Endothelial cell of umbilical vein (primary cell): ENCODE measurements around the gene KCNB1. TPM values are rescaled to one million over a fixed set of nuclear protein-coding genes. Genes with fewer than 3 reads are reported as not detected.

Source experiments
- BruUV-seq: library from RNA; stranded (reverse); fragments of 400-500 nt; replicated peaks from 2 replicates; lab custom pipeline; 2021; lab: Mats Ljungman, UMichigan
- CTCF ChIA-PET: fragments of 300-600, 350-600 bp; sonication (Branson Sonifier 250); formaldehyde crosslinking; loops from one replicate; lab custom pipeline; 2021; ENCODE audit warnings: antibody characterized with exemption, inconsistent platforms; lab: Charles Lee
- POLR2A ChIA-PET: fragments of 300-600, 350-600 bp; sonication (Branson Sonifier 250); formaldehyde crosslinking; loops from one replicate; lab custom pipeline; 2021; ENCODE audit warnings: antibody characterized with exemption, inconsistent platforms; lab: Charles Lee
- DNase-seq: peaks from one replicate; pipeline ENCODE4 v3.0.0-alpha.2; 2011; ENCODE audit warnings: low read depth, low spot score
- FAIRE-seq: peaks from 2 replicates; lab custom pipeline; 2011; peaks lifted over from hg19 to GRCh38; lab: Jason Lieb, UNC
- H2AFZ ChIP-seq: 2 replicates; pipeline ENCODE4 v1.6.0; 2012; ENCODE audit warnings: low read depth, low read length, control low read depth, inconsistent platforms
- H3K27ac ChIP-seq: 2 replicates; pipeline ENCODE4 v1.5.1; 2011; ENCODE audit warnings: low read depth, mild to moderate bottlenecking, control low read depth, low read length, moderate library complexity; ENCODE audit not compliant: insufficient read depth
- H3K27me3 ChIP-seq, 2 experiments: 2 replicates each; pipeline versions ENCODE4 v1.6.0 to v1.6.1; 2011; ENCODE audit warnings: low read length in 2 of 2, mixed read lengths in 1 of 2; ENCODE audit not compliant: control insufficient read depth in 2 of 2, insufficient read depth in 2 of 2
- H3K36me3 ChIP-seq, 2 experiments: 2 replicates in 1 of 2; 3 replicates in 1 of 2; pipeline ENCODE4 v1.5.1; 2011; ENCODE audit warnings: low read length in 2 of 2, mild to moderate bottlenecking in 1 of 2, moderate library complexity in 1 of 2; ENCODE audit not compliant: control insufficient read depth in 2 of 2, insufficient read depth in 2 of 2; ENCODE audit errors: extremely low read depth in 1 of 2
- H3K4me1 ChIP-seq: 3 replicates; pipeline ENCODE4 v1.5.1; 2011; ENCODE audit warnings: mild to moderate bottlenecking, low read length; ENCODE audit not compliant: control insufficient read depth, insufficient read depth; ENCODE audit errors: extremely low read depth
- H3K4me2 ChIP-seq: 2 replicates; pipeline ENCODE4 v1.6.1; 2011; ENCODE audit warnings: low read length, control low read depth, mixed read lengths; ENCODE audit not compliant: insufficient read depth
- H3K4me3 ChIP-seq, 3 experiments: fragments of 200-600 bp in 1 of 3; sonication (generic), shearing (Covaris generic) in 1 of 3; replicated peaks in 1 of 3; 2 replicates each; pipeline ENCODE4 v1.5.1; 2011 to 2016; ENCODE audit warnings: control low read depth in 3 of 3, low read length in 3 of 3, mild to moderate bottlenecking in 2 of 3, inconsistent platforms in 1 of 3, low read depth in 1 of 3, moderate library complexity in 1 of 3; ENCODE audit not compliant: insufficient read depth in 1 of 3
- H3K79me2 ChIP-seq: 2 replicates; pipeline ENCODE4 v1.6.0; 2012; ENCODE audit warnings: low read length, inconsistent platforms; ENCODE audit not compliant: control insufficient read depth, insufficient read depth
- H3K9ac ChIP-seq: replicated peaks from 2 replicates; pipeline ENCODE3; 2011; ENCODE audit warnings: low read length, control low read depth; ENCODE audit not compliant: insufficient read depth; ENCODE audit errors: extremely low read depth
- H3K9me1 ChIP-seq: replicated peaks from 3 replicates; pipeline ENCODE4 v1.6.0; 2011; ENCODE audit warnings: mild to moderate bottlenecking, low read length; ENCODE audit not compliant: control insufficient read depth, insufficient read depth; ENCODE audit errors: extremely low read depth
- H3K9me3 ChIP-seq: replicated peaks from 2 replicates; pipeline ENCODE4 v1.5.1; 2012; ENCODE audit warnings: low read length, inconsistent platforms; ENCODE audit not compliant: control insufficient read depth, insufficient read depth
- H4K20me1 ChIP-seq: replicated peaks from 2 replicates; pipeline ENCODE3; 2011; ENCODE audit warnings: mild to moderate bottlenecking, low read length; ENCODE audit not compliant: control insufficient read depth, insufficient read depth; ENCODE audit errors: extremely low read depth
- EZH2 ChIP-seq: IDR thresholded peaks from 2 replicates; pipeline ENCODE4 v1.6.1; 2012; ENCODE audit warnings: borderline replicate concordance, low read depth, mild to moderate bottlenecking, moderate library complexity, low read length, inconsistent platforms; ENCODE audit not compliant: severe bottlenecking
- FOS ChIP-seq: IDR thresholded peaks from 2 replicates; pipeline ENCODE4 v1.6.1; 2011; ENCODE audit warnings: mild to moderate bottlenecking, low read length, moderate library complexity, borderline replicate concordance; ENCODE audit not compliant: insufficient read depth
- GATA2 ChIP-seq: IDR thresholded peaks from 2 replicates; pipeline ENCODE4 v1.7.0; 2011; ENCODE audit warnings: low read depth, mild to moderate bottlenecking, moderate library complexity, mixed read lengths, low read length; ENCODE audit not compliant: insufficient read length, insufficient read depth
- JUN ChIP-seq: IDR thresholded peaks from 2 replicates; pipeline ENCODE4 v1.6.1; 2011; ENCODE audit warnings: borderline replicate concordance, low read depth; ENCODE audit not compliant: insufficient read length, insufficient read depth
- MYC ChIP-seq: IDR thresholded peaks from one replicate; pipeline ENCODE4 v1.6.1; 2011; ENCODE audit warnings: mild to moderate bottlenecking, low read depth, low read length
- POLR2A ChIP-seq: IDR thresholded peaks from 2 replicates; pipeline ENCODE4 v1.6.1; 2012; ENCODE audit warnings: low read depth, mild to moderate bottlenecking, control low read depth, low read length
- dilution Hi-C: fragments of 300-500 bp; cut with MboI; formaldehyde crosslinking; loops from one replicate; pipeline ENCODE4 v1.15.0; 2019; ENCODE audit warnings: low sequenced_read_pairs; ENCODE audit not compliant: extremely low pct_ligation_motif_present
- intact Hi-C: fragments of 100-400 bp; cut with micrococcal nuclease; formaldehyde crosslinking; loops from one replicate; pipeline ENCODE4 v1.10.0; 2022
- polyA plus RNA-seq, 4 experiments: library from polyadenylated mRNA; depleted of rRNA in 3 of 4; stranded (reverse) in 3 of 4; unstranded in 1 of 4; fragments of >200 nt; gene quantifications; 2 replicates each; pipeline versions ENCODE4 v1.2.1 to v1.2.3, GENCODE V29; 2011 to 2012; ENCODE audit warnings: missing spikeins in 1 of 4
- total RNA-seq: library from RNA; stranded (reverse); gene quantifications from 2 replicates; pipeline ENCODE4 v1.2.3, GENCODE V29; 2021
- TF ChIP-seq, protein P1 (sequence below), 2 donors: IDR thresholded peaks; 1 replicate in 1 of 2; 2 replicates in 1 of 2; pipeline ENCODE4 v1.5.1; 2011; ENCODE audit warnings: low read length in 2 of 2, mild to moderate bottlenecking in 2 of 2, moderate library complexity in 2 of 2, control low read depth in 1 of 2, inconsistent platforms in 1 of 2, low read depth in 1 of 2; ENCODE audit not compliant: insufficient read depth in 1 of 2; ENCODE audit errors: extremely low read depth in 1 of 2
- TF ChIP-seq, protein P2 (sequence below): IDR thresholded peaks from 2 replicates; pipeline ENCODE4 v1.6.1; 2011; ENCODE audit not compliant: insufficient read depth, insufficient read length

KCNB1 gene
- total and polyA plus RNA-seq, 2 donors (not counting 3 experiments of a cell fraction or from before 2014, with no cell fraction given), result not detected

DNA sequence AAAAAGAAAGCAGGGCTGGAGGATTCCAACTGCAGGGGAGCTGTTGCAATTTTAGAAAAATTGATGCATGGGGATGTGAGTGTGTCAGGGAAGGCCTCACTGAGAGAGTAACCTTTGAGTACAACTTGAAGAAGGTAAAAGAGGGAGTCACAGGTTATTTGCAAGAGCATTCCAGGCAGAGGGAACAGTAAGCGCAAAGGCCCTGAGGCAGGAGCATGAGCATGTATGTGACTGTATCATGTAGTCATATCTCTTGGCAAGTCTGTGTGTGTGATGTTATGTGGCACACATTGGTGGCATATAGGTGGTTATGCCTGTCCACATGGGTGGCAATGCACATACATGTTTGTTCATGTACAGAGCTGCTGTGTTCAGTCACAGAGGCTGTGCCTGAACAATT is 133.4 kb downstream of the KCNB1 start:
- Histone ChIP-seq H3K4me1 (peaks cover 3% of the 10 kb centered on the region), H3K27ac (no peak overlapping the region), H3K9me1 (no peaks in the 10 kb centered on the region), H3K9ac (no peak overlapping the region), H3K4me3 (no peak overlapping the region), H3K27me3 (peaks cover 7 to 8% of the 10 kb centered on the region in 2 experiments), H3K36me3 (no peaks in the 10 kb centered on the region), H3K4me2 (no peak overlapping the region), H3K79me2 (no peaks in the 10 kb centered on the region), H4K20me1 (no peaks in the 10 kb centered on the region), H2AFZ (no peak overlapping the region), H3K9me3 (no peaks in the 10 kb centered on the region)
- TF ChIP-seq, protein P1, sequence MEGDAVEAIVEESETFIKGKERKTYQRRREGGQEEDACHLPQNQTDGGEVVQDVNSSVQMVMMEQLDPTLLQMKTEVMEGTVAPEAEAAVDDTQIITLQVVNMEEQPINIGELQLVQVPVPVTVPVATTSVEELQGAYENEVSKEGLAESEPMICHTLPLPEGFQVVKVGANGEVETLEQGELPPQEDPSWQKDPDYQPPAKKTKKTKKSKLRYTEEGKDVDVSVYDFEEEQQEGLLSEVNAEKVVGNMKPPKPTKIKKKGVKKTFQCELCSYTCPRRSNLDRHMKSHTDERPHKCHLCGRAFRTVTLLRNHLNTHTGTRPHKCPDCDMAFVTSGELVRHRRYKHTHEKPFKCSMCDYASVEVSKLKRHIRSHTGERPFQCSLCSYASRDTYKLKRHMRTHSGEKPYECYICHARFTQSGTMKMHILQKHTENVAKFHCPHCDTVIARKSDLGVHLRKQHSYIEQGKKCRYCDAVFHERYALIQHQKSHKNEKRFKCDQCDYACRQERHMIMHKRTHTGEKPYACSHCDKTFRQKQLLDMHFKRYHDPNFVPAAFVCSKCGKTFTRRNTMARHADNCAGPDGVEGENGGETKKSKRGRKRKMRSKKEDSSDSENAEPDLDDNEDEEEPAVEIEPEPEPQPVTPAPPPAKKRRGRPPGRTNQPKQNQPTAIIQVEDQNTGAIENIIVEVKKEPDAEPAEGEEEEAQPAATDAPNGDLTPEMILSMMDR (IDR thresholded peaks at IDR 0.05; ENCODE audit: extremely low read depth in 1 of 2, insufficient read depth in 1 of 2, low read depth in 1 of 2, low read length in 2 of 2), result no peak
- no peak for TF ChIP-seq MYC
- no peak for TF ChIP-seq FOS
- no peak for TF ChIP-seq POLR2A
- TF ChIP-seq GATA2, result no peak
- TF ChIP-seq JUN, result no peak
- TF ChIP-seq, protein P2, sequence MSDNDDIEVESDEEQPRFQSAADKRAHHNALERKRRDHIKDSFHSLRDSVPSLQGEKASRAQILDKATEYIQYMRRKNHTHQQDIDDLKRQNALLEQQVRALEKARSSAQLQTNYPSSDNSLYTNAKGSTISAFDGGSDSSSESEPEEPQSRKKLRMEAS, result no peak
- TF ChIP-seq EZH2, result no peak
- FAIRE-seq, result no peak
- dilution Hi-C loops, result no loop called here
- no peak for DNase-seq
- intact Hi-C loops, result no loop called here
- ChIA-PET POLR2A (no interaction called here), CTCF (no interaction called here)
- BruUV-seq, result no TSS peak
